ENCODE data around the gene TOPAZ1.

- no peak for TF ChIP-seq CTCF (IDR thresholded peaks at IDR 0.05)
- TF ChIP-seq POLR2AphosphoS5 (IDR thresholded peaks at IDR 0.05; ENCODE audit: low read depth, low read length), result no peak
- TF ChIP-seq REST (IDR thresholded peaks at IDR 0.05; ENCODE audit: insufficient read depth in 1 of 2, low read depth in 2 of 2, low read length in 1 of 2), result no peak
- TF ChIP-seq TCF7L2 (IDR thresholded peaks at IDR 0.05; ENCODE audit: low read depth, low read length), result no peak
- no peak for TF ChIP-seq SIN3A (IDR thresholded peaks at IDR 0.05; ENCODE audit: borderline replicate concordance, insufficient read depth, low read depth, low read length)
Observed at GRCh38 chr3:44228900-44229299, 12.8 kb upstream of the TOPAZ1 start.
